Choroid plexus epithelial cell (primary cell): ENCODE measurements around the gene CMPK2.

ENCODE experiments used
- DNase-seq: peaks from one replicate; pipeline ENCODE4 v3.0.0-alpha.2; 2010; ENCODE audit warnings: low read depth
- H3K4me3 ChIP-seq: 2 replicates; pipeline ENCODE4 v1.5.1; 2011; ENCODE audit warnings: low read depth, mild to moderate bottlenecking, control low read depth, low read length, moderate library complexity
- CTCF ChIP-seq: conservative IDR thresholded peaks from 2 replicates; pipeline ENCODE4 v1.5.1; 2011; ENCODE audit warnings: low read depth, mild to moderate bottlenecking, control low read depth, inconsistent platforms, low read length, moderate library complexity

CMPK2 gene

GRCh38 chr2:6813573-6813972 is 52.1 kb downstream of the CMPK2 start:
- H3K4me3 ChIP-seq: no peak overlapping the region
- DNase-seq: no peak
- no peak for TF ChIP-seq CTCF

GRCh38 chr2:6812857-6813530 is 52.7 kb downstream of the CMPK2 start:
- TF ChIP-seq CTCF: no peak
- H3K4me3 ChIP-seq: no peak overlapping the region
- no peak for DNase-seq

- DNase-seq: no peak
- no peak overlapping the region for H3K4me3 ChIP-seq
- TF ChIP-seq CTCF: no peak
Observed at GRCh38 chr2:6810961-6811360, 54.7 kb downstream of the CMPK2 start.

- no peak for TF ChIP-seq CTCF
- no peak for DNase-seq
- H3K4me3 ChIP-seq: no peak overlapping the region
Observed at GRCh38 chr2:6808426-6808825, 57.3 kb downstream of the CMPK2 start.

- TF ChIP-seq CTCF: no peak
- no peak for DNase-seq
- H3K4me3 ChIP-seq: no peak overlapping the region
Observed at GRCh38 chr2:6806604-6807003, 59.1 kb downstream of the CMPK2 start.

- no peak overlapping the region for H3K4me3 ChIP-seq
- no peak for TF ChIP-seq CTCF
- DNase-seq: peak; percentile 54
Observed at GRCh38 chr2:6800553-6800952, 65.2 kb downstream of the CMPK2 start.
